SJSA1 (cell line): Measurements from ENCODE around the gene HOGA1. TPM values are rescaled to one million over a fixed set of nuclear protein-coding genes. Genes with fewer than 3 reads are reported as not detected.
"Not testable (repeated sequence)": the region's sequence is repeated elsewhere in the genome, so short reads cannot be mapped to it uniquely, and the experiment has no call there.

Source experiments
- DNase-seq, 2 experiments: peaks; one replicate each; pipeline ENCODE4 v3.0.0-alpha.2; 2015 to 2020; ENCODE audit warnings: low spot score in 2 of 2, low read depth in 1 of 2
- H3K27ac ChIP-seq: fragments of 250-450 bp; sonication (Bioruptor Pico); 2 replicates; pipeline ENCODE4 v1.5.1; 2020; ENCODE audit warnings: mild to moderate bottlenecking, moderate library complexity
- H3K27me3 ChIP-seq: fragments of 250-450 bp; sonication (Bioruptor Pico); replicated peaks from 2 replicates; pipeline ENCODE4 v1.5.1; 2020; ENCODE audit warnings: mild to moderate bottlenecking, moderate library complexity
- H3K36me3 ChIP-seq: fragments of 250-450 bp; sonication (Bioruptor Pico); 2 replicates; pipeline ENCODE4 v1.5.1; 2020; ENCODE audit warnings: mild to moderate bottlenecking
- H3K4me1 ChIP-seq: fragments of 250-450 bp; sonication (Bioruptor Pico); replicated peaks from 2 replicates; pipeline ENCODE4 v1.6.1; 2021; ENCODE audit warnings: mild to moderate bottlenecking
- H3K4me3 ChIP-seq: fragments of 250-450 bp; sonication (Bioruptor Pico); 2 replicates; pipeline ENCODE4 v1.5.1; 2020; ENCODE audit warnings: mild to moderate bottlenecking
- H3K9me3 ChIP-seq: fragments of 250-450 bp; sonication (Bioruptor Pico); replicated peaks from 2 replicates; pipeline ENCODE4 v1.5.1; 2020; ENCODE audit warnings: mild to moderate bottlenecking
- total RNA-seq: library from RNA; depleted of rRNA; stranded (reverse); fragments of >200 nt; shearing (Covaris generic); gene quantifications from 2 replicates; pipeline ENCODE4 v1.2.3, GENCODE V29; 2014

The HOGA1 gene
- total RNA-seq, 1 experiment from 2014 or later, result 0.21 TPM

DNA sequence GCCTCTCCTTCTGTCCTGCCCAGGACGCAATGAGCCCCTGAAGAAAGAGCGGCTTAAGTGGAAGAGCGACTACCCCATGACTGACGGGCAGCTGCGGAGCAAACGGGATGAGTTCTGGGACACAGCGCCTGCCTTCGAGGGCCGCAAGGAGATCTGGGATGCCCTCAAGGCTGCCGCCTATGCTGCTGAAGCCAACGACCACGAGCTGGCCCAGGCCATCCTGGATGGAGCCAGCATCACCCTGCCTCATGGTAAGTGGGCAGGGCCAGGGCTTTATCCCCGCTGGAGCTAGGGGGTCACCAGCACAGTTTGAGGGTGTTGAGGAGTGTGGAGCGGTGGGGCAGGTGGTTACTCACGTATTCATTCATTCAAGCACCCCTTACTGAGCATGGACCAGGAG lies 16.3 kb upstream of the HOGA1 start:
- H3K4me1 ChIP-seq, result peaks cover 7% of the 10 kb centered on the region
- peaks cover 4% of the 10 kb centered on the region; the same call in 1 of the 2 replicates for H3K36me3 ChIP-seq
- no peak overlapping the region for H3K4me3 ChIP-seq
- no peaks in the 10 kb centered on the region for H3K27me3 ChIP-seq
- no peak for DNase-seq
- H3K27ac ChIP-seq, result no peak overlapping the region
- no peaks in the 10 kb centered on the region for H3K9me3 ChIP-seq

GRCh38 chr10:97570146-97570788 lies 13.9 kb upstream of the HOGA1 start:
- H3K4me3 ChIP-seq, result no peak overlapping the region
- DNase-seq, result no peak
- peaks cover 4% of the 10 kb centered on the region; the same call in 1 of the 2 replicates for H3K36me3 ChIP-seq
- no peaks in the 10 kb centered on the region for H3K27me3 ChIP-seq
- peaks cover 23% of the 10 kb centered on the region for H3K4me1 ChIP-seq
- no peaks in the 10 kb centered on the region for H3K9me3 ChIP-seq
- H3K27ac ChIP-seq, result no peak overlapping the region

DNA sequence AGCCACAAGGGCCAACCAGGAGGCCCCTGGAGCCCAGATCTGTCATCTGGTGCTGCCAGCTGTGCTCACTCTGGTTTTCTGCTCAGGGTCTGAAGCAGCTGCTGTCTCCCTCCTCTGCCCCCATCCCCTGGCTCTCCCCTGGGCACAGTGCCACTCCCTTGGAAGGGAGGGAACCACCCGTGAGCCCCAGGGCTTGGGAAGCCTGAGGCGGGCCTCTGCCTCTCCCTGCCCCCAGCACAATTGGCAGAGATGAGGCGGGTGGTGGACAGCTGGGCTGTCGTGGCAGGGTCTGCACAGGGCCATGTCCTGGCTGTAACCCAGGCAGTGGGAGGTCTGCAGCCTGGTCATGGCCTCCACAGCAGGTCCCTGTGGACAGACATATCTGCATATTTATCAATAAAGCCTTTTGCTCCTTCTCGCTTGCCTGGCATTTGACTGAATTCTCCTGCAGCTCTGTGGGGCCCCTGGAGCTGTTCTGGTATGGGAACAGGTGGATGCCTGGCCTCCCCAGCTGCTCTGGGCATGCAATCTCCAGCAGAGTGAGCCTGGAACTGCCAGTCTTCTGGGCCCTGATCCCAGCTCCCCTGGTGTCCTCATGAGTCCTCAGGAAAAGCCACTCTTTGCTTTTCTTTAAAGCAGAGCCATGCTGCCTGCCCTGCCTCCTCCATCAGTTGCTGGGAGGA lies 13.3 kb upstream of the HOGA1 start:
- no peaks in the 10 kb centered on the region for H3K9me3 ChIP-seq
- DNase-seq, result no peak

GRCh38 chr10:97571622-97572021 lies 12.6 kb upstream of the HOGA1 start:
- Histone ChIP-seq H3K36me3 (peaks cover 4% of the 10 kb centered on the region; the same call in 1 of the 2 replicates), H3K4me1 (peaks cover 25% of the 10 kb centered on the region), H3K9me3 (no peaks in the 10 kb centered on the region), H3K27me3 (no peaks in the 10 kb centered on the region), H3K4me3 (no peak overlapping the region), H3K27ac (no peak overlapping the region)
- no peak for DNase-seq

More for the DNA sequence above, 13.3 kb upstream of the HOGA1 start:
- no peak overlapping the region for H3K4me3 ChIP-seq
- peaks cover 25% of the 10 kb centered on the region for H3K4me1 ChIP-seq
- peaks cover 4% of the 10 kb centered on the region; the same call in 1 of the 2 replicates for H3K36me3 ChIP-seq
- H3K27ac ChIP-seq, result no peak overlapping the region
- H3K27me3 ChIP-seq, result no peaks in the 10 kb centered on the region

DNA sequence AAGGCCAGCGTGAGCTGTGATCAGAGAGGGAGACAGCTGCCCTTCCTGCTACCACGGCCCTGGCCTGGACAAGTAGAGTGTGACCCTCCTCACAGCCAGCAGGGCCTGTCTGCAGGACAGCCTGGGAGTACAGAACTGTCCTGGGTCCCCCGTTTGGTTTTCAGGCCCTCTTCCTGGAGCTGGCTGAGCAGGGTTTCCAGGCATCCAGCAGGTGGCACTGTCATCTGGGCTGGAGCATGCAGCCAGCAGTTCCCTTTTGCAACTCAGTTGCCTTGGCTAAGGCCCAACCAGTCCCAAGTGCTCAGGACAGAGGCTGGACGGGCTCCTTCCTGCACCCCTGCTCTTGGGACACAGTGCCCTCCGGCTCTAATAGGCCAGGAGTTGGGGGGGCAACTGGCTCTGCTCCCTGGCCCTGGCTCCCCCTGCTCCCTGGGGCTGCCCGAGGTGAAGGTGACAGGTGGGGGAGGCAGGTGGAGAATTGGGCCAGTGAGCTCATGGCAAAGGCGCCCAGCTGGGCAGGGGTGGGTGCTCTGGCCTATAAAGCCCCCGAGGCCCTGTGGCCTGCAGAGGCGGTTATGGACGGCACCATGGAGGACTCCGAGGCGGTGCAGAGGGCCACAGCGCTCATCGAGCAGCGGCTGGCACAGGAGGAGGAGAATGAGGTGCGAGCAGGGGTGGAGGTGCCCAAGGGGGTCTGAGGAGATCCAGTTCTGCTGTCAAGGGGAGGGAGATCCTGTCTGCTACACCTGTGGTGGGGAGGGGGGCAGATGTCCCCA lies 11.8 kb upstream of the HOGA1 start, which contains the start of gene ANKRD2:
Gene ANKRD2, plus strand, starts transcription at position 566 of the 776 bp plus-strand sequence. Its CDS starts 10 bp downstream, at position 576.
- Histone ChIP-seq H3K4me3 (no peak within 1 kb of the TSS), H3K27me3 (no peaks in the 10 kb centered on the region), H3K36me3 (peaks cover 4% of the 10 kb centered on the region; the same call in 1 of the 2 replicates), H3K4me1 (peaks cover 25% of the 10 kb centered on the region), H3K9me3 (no peaks in the 10 kb centered on the region), H3K27ac (no peak within 1 kb of the TSS)
- peak; percentile 42 to 78 for DNase-seq

DNA sequence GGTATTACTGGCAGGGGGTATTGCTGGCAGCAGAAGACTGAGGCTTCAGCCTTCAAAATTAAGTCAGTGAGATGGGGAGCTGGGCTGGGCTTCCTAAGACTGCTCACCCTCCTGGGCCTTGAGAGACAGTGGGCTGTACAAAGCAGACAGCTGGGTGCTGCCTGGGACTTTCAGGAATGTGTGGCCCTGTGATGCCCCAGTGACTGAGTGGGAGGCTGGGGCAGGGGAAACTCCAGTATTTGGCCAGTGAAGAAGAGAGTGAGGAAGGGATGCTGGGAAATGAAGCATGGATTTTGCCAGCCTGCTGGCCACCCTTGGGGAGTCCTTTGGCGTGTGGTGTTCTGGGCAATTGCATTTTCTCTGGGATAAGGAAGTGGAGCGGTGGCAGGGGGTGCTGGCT lies 11.2 kb upstream of the HOGA1 start:
- no peaks in the 10 kb centered on the region for H3K27me3 ChIP-seq
- H3K4me3 ChIP-seq, result no peak overlapping the region
- no peak overlapping the region for H3K27ac ChIP-seq
- peaks cover 25% of the 10 kb centered on the region for H3K4me1 ChIP-seq
- DNase-seq, result no peak
- no peaks in the 10 kb centered on the region for H3K9me3 ChIP-seq
- H3K36me3 ChIP-seq, result peaks cover 4% of the 10 kb centered on the region; the same call in 1 of the 2 replicates

- Histone ChIP-seq H3K36me3 (peaks cover 4% of the 10 kb centered on the region; the same call in 1 of the 2 replicates), H3K4me3 (no peak overlapping the region), H3K27ac (no peak overlapping the region), H3K4me1 (peaks cover 25% of the 10 kb centered on the region), H3K27me3 (no peaks in the 10 kb centered on the region), H3K9me3 (no peaks in the 10 kb centered on the region)
- DNase-seq, result no peak
Observed at GRCh38 chr10:97573672-97574071, 10.5 kb upstream of the HOGA1 start.

DNA sequence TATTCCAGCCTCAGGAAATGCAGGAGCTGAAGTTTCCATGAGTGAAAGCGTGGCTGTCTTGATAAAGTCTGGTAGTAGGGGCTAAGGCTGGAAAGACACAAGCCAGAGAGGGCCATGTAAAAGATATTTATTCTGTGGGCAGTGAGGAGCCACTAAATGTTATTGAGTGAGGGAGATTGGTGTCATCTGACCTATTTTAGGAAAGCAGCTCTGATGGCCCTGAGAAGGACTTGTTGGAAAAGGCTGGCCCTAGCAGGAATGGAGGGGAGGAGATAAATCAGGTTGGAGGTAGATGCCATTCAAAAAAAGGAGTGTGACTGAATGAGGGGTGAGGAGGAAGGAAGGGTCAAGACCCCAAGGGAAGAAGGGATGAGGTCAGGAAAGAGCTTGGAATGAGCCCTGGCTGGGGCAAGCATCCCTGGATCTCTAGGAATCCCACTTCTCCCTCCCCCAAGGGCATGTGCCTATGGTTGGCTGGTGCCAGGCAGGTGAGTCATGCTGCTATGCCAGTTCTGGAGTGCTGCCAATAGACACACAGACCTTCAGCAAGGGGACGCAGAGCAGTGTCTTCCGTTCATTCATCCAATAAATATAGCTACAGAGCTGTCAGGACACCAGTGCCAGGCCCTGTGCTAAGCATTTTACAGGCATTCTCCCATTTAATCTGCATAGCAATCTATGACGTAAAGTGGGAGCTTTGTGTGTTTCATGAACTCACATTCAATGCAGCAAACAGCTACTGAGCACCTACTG lies 9.6 kb upstream of the HOGA1 start:
- H3K36me3 ChIP-seq, result peaks cover 4% of the 10 kb centered on the region; the same call in 1 of the 2 replicates
- H3K27me3 ChIP-seq, result no peaks in the 10 kb centered on the region
- peaks cover 25% of the 10 kb centered on the region for H3K4me1 ChIP-seq
- no peak overlapping the region for H3K4me3 ChIP-seq
- peak; percentile 85 to 90 for DNase-seq
- H3K27ac ChIP-seq, result peak overlapping the region; percentile 41
- H3K9me3 ChIP-seq, result no peaks in the 10 kb centered on the region

GRCh38 chr10:97575127-97575668 lies 9.0 kb upstream of the HOGA1 start:
- Histone ChIP-seq H3K4me3 (no peak overlapping the region), H3K9me3 (no peaks in the 10 kb centered on the region), H3K36me3 (peaks cover 4% of the 10 kb centered on the region; the same call in 1 of the 2 replicates), H3K4me1 (peaks cover 25% of the 10 kb centered on the region), H3K27me3 (no peaks in the 10 kb centered on the region), H3K27ac (peak overlapping the region; percentile 41)
- no peak for DNase-seq

DNA sequence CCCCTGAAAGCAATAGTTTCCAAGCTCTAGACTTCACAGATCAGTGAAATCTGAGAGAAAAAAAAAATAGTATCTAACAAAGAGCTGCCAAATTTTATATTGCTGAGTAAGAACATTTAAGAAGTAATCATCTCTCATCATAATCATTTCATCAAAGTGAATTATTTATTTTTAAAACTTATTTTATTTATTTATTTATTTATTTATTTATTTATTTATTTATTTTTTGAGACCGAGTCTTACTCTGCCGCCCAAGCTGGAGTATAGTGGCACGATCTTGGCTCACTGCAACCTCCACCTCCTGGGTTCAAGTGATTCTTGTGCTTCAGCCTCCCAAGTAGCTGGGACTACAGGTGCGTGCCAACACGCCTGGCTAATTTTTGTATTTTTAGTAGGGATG lies 7.7 kb upstream of the HOGA1 start:
- peaks cover 25% of the 10 kb centered on the region for H3K4me1 ChIP-seq
- not testable (repeated sequence) for H3K27ac ChIP-seq, H3K4me3 ChIP-seq, DNase-seq, H3K27me3 ChIP-seq, H3K9me3 ChIP-seq, H3K36me3 ChIP-seq

DNA sequence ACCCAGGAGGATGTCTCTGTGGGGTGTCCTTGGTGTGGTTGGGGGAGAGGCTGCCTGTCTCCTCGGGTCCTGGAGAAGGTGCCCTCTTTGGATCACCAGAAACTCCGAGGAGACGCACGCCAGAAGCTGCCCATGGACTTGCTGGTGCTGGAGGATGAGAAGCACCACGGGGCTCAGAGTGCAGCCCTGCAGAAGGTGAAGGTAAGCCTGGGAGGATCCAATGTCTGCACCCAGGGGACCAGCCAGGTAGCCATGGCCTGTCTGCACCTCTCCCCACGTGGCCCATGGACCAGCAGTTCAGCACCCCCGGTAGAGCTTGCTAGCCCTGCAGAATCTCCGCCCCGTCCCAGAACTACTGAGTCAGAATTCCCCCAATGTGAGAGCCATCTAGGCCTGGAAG lies 6.5 kb upstream of the HOGA1 start:
- H3K36me3 ChIP-seq, result no peaks in the 10 kb centered on the region
- no peaks in the 10 kb centered on the region for H3K27me3 ChIP-seq
- DNase-seq, result no peak
- H3K4me3 ChIP-seq, result no peak overlapping the region
- peaks cover 20% of the 10 kb centered on the region for H3K4me1 ChIP-seq
- no peak overlapping the region for H3K27ac ChIP-seq
- no peaks in the 10 kb centered on the region for H3K9me3 ChIP-seq

DNA sequence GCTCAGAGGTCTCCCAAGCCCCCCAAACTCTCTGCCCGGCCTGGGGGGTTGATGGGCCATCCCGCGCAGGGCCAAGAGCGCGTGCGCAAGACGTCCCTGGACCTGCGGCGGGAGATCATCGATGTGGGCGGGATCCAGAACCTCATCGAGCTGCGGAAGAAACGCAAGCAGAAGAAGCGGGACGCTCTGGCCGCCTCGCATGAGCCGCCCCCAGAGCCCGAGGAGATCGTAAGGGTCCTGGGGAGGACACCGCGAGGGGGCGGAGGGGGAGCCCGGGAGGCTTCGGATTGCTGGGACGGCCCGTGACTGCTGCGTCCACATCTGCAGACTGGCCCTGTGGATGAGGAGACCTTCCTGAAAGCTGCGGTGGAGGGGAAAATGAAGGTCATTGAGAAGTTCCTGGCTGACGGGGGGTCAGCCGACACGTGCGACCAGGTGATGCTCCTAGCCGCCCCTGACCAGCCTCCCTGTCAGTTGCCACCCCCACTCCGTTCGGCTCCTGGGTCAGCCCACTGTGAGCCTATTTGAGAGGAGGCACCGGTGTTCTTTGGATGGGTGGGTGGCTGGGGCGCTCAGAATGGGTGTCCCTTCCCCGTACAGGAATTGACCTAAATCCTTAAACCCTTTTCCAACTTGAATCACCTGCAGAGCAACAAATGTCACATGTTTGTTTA lies 5.9 kb upstream of the HOGA1 start:
- no peak overlapping the region for H3K27ac ChIP-seq
- H3K4me3 ChIP-seq, result no peak overlapping the region
- no peak for DNase-seq
- H3K27me3 ChIP-seq, result no peaks in the 10 kb centered on the region
- no peaks in the 10 kb centered on the region for H3K9me3 ChIP-seq
- no peaks in the 10 kb centered on the region for H3K36me3 ChIP-seq
- H3K4me1 ChIP-seq, result peaks cover 15% of the 10 kb centered on the region
